SU-DHL-6 (cell line): Measurements from ENCODE around the gene RTCA.

Source experiments
- EZH2phosphoT487 ChIP-seq: fragments of 200-600 bp; sonication (generic), shearing (Covaris generic); conservative IDR thresholded peaks from 2 replicates; pipeline ENCODE4 v1.6.1; 2018; ENCODE audit warnings: mild to moderate bottlenecking, antibody characterized with exemption, low read length, moderate library complexity, mixed read lengths
- TF ChIP-seq, protein P1 (sequence below): fragments of 200-600 bp; sonication (generic); IDR thresholded peaks from one replicate; pipeline ENCODE4 v1.5.1; 2017; ENCODE audit warnings: antibody characterized with exemption, mild to moderate bottlenecking, low read length, moderate library complexity; ENCODE audit not compliant: insufficient read depth, poor library complexity, severe bottlenecking

- TF ChIP-seq, protein P1, sequence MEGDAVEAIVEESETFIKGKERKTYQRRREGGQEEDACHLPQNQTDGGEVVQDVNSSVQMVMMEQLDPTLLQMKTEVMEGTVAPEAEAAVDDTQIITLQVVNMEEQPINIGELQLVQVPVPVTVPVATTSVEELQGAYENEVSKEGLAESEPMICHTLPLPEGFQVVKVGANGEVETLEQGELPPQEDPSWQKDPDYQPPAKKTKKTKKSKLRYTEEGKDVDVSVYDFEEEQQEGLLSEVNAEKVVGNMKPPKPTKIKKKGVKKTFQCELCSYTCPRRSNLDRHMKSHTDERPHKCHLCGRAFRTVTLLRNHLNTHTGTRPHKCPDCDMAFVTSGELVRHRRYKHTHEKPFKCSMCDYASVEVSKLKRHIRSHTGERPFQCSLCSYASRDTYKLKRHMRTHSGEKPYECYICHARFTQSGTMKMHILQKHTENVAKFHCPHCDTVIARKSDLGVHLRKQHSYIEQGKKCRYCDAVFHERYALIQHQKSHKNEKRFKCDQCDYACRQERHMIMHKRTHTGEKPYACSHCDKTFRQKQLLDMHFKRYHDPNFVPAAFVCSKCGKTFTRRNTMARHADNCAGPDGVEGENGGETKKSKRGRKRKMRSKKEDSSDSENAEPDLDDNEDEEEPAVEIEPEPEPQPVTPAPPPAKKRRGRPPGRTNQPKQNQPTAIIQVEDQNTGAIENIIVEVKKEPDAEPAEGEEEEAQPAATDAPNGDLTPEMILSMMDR = no peak
- no peak for TF ChIP-seq EZH2phosphoT487
Observed at GRCh38 chr1:100219883-100220282, 46.1 kb upstream of the RTCA start.
